Measurements from ENCODE around the gene DCUN1D1.

- TF ChIP-seq EZH2 (IDR thresholded peaks at IDR 0.05), result no peak
- no peak for TF ChIP-seq POLR2AphosphoS5 (IDR thresholded peaks at IDR 0.05; ENCODE audit: borderline replicate concordance, low read depth, low read length)
These were observed 20.6 kb downstream of the DCUN1D1 start for GRCh38 chr3:182959474-182960350.
